Stimulated activated CD8-positive, alpha-beta memory T cell treated with anti-CD3 and anti-CD28 coated beads, Interleukin-15, amount 100 ng/mL, for 1 hour (primary cell): Measurements from ENCODE around the gene TMEM11.

Experiments used
- DNase-seq: peaks from one replicate; pipeline ENCODE4 v3.0.0-alpha.2; 2020; ENCODE audit warnings: low read depth

Gene TMEM11

DNA sequence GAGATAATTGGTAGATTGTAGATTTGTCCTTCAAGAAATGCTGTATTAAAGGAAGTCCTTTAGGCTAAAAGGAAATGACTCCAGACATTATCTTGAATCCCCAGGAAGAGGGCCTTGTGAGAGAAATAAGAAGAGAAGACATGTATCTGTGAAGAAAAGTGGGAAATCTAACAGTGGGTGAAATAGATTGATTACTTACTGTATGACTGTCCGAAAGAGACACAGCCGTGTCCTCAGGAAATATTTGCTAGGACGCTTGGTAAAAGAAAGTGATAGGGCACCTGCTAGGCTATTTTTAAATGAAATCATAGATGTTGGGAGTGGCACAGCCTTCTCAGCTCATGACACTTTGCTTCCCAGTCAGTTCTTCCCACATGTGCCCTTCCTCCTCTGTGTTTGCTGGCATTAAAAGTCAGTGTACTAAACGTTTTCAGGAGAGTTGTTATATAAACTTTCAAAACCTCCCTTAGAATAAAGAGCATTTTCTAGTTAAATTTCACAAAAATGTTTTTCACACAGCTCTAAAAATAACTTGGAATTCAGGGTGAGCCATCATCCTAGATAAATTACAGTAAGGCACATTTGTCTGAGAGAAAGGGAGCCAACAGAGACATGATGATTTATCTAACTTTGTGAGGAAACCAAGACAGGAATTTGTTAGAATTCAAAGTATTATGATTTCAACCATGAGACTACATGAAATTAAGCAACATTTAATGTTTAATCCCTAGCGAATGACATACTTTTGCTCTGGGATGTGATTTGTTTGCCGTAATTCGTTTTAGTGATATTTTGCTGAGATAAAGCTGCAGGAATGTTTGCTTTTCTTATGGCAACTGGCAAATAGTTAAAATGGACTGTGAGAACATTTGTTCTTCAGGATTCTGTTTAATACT, 52.2 kb downstream of the TMEM11 start:
- DNase-seq: no peak

- no peak for DNase-seq
These were observed 53.6 kb downstream of the TMEM11 start for GRCh38 chr17:21160401-21160800.

DNA sequence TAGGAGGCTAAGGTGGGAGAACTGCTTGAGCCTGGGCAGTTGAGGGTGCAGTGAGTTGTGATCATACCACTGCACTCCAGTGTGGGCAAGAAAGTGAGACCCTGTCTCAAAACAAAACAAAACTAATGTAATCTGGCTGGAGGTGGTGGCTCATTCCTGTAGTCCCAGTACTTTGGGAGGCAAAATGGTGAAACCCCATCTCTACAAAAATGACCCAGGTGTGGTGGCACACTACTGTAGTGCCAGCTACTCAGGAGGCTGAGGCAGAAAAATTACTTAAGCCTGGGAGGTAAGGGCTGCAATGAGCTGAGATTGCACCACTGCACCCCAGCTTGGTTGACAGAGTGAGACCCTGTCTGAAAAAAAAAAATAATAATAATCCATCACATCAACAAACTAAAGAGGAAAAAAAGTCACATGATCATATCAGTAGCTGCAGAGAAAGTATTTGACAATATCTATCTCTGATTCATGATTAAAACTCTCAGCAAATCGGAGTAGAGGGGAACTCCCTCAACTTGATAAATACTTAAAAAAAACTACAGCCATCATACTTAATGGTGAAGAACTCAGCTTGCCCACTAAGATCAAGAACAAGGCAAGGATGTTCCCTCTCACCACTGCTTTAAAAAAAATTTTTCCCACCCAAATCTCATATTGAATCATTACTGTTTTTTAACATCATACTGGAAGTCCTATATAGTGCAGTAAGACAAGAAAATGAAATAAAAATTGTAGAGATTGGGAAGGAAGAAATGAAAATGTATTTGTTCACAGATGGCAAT, 56.2 kb downstream of the TMEM11 start:
- no peak for DNase-seq

DNA sequence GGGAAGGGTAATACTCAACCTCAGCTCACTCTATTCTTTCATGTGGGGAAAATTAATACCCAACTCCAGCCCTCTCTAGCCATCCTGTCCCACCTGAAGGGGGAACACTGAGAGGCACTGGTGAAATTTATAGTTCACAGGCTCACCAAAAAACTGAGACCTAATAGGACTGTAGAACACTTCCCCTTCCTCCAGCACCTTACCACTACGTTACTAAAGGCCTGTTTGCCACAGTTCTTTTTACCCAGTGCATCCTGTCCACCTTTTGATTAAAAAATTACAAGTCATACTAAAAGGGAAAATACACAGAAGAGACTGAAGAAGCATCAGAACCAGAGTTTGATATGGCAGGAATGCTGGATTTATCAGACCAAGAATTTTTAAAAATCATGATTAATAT, 61.2 kb downstream of the TMEM11 start:
- DNase-seq: no peak

GRCh38 chr17:21149621-21150020, 64.3 kb downstream of the TMEM11 start:
- no peak for DNase-seq
